GM13977 (cell line): Measurements from ENCODE around the gene RND2.
"Not testable (repeated sequence)": the region's sequence is repeated elsewhere in the genome, so short reads cannot be mapped to it uniquely, and the experiment has no call there.

ENCODE experiments used
- DNase-seq: peaks from one replicate; pipeline ENCODE4 v3.0.0; 2012; ENCODE audit warnings: low spot score
- in situ Hi-C: fragments of 300-500 bp; cut with MboI; formaldehyde crosslinking; loops from one replicate; pipeline ENCODE4 v1.12.0; 2022; ENCODE audit warnings: low sequenced_read_pairs, low pct_unique_long_range_greater_than_20kb, mixed read lengths, inconsistent platforms; ENCODE audit not compliant: unreplicated experiment
- TF ChIP-seq, protein P1 (sequence below): IDR thresholded peaks from 2 replicates; pipeline ENCODE4 v1.5.1; 2012; ENCODE audit warnings: mild to moderate bottlenecking, control low read depth; ENCODE audit not compliant: insufficient read depth; ENCODE audit errors: extremely low read depth, missing control alignments

The RND2 gene

DNA sequence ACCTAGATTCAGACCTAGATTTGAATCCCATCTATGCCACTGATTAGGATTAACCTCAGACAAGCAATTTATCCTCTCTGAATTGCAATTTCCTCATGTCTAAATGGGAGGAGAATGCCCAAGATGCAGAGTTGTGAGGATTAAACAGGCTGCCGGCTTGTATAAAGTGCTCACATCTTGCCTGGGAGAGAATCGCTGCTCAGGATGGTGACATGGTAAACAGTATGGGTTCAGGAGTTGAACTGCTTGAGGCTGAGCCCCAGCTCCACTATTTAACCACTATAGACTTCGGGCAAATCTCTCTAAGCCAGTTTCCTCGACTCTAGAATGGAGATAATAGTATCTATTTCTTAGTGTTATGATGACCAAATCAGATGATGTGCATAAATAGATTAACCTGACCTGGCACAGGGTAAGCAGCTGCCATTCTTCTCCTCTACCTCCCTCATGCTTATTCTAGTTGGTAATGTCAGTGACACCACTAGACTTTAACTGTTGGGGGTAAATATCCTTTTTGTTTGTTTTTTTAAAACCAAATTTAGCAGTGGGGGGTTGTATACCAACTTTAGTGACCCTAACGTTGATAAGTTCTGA is 27.5 kb upstream of the RND2 start:
- in situ Hi-C loops: no loop called here
- DNase-seq: no peak
- TF ChIP-seq, protein P1, sequence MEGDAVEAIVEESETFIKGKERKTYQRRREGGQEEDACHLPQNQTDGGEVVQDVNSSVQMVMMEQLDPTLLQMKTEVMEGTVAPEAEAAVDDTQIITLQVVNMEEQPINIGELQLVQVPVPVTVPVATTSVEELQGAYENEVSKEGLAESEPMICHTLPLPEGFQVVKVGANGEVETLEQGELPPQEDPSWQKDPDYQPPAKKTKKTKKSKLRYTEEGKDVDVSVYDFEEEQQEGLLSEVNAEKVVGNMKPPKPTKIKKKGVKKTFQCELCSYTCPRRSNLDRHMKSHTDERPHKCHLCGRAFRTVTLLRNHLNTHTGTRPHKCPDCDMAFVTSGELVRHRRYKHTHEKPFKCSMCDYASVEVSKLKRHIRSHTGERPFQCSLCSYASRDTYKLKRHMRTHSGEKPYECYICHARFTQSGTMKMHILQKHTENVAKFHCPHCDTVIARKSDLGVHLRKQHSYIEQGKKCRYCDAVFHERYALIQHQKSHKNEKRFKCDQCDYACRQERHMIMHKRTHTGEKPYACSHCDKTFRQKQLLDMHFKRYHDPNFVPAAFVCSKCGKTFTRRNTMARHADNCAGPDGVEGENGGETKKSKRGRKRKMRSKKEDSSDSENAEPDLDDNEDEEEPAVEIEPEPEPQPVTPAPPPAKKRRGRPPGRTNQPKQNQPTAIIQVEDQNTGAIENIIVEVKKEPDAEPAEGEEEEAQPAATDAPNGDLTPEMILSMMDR: no peak

DNA sequence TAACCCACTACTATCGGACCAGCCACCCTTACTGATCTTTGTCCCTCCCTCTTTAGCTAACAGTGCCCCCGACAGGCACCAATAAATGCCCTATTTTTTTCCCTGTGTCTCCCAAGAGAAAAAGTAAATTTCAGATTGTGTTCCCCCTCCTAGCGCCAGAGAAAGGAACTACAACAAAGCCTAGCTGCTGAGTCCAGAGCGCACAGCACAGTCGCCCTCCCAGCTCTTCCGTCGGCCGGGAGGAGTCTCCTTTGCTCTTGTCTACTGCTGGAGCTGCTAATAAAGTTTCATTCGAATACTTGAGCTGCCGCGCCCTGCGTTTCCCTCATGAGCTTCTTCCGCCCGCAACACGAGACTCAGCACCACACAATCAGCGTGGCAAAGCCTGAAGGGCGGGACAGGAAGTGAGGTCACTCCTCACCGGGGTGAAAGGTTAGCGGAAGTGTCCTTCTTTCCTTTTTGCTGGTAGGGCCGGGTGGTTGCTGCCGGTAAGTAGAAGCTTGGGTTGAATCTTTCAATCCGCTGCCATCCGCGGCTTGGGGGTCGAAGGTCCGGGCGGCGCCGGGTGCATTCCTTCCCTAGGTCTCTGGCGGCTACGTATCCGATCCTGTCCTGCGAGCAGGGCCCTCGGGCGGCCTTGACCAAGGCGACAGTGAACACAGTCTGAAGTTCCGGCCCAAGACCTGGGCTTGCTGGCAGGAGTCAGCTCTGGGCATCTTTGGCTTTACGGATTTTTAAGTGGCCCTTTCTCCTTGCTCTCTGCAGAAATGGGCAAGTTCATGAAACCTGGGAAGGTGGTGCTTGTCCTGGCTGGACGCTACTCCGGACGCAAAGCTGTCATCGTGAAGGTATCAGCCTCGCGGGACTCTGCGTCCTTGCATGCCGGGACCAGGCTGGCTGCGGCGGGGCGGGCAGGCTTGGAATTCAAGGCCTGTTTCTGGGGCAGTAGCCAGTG is 26.8 kb upstream of the RND2 start, which contains the start of gene RPL27:
Gene RPL27, plus strand, starts transcription at position 436 of the 955 bp plus-strand sequence. Its CDS starts 332 bp downstream, at position 768.
- TF ChIP-seq, protein P1: peak; percentile 76
- peak; percentile 90 for DNase-seq
- in situ Hi-C loops: no loop called here

DNA sequence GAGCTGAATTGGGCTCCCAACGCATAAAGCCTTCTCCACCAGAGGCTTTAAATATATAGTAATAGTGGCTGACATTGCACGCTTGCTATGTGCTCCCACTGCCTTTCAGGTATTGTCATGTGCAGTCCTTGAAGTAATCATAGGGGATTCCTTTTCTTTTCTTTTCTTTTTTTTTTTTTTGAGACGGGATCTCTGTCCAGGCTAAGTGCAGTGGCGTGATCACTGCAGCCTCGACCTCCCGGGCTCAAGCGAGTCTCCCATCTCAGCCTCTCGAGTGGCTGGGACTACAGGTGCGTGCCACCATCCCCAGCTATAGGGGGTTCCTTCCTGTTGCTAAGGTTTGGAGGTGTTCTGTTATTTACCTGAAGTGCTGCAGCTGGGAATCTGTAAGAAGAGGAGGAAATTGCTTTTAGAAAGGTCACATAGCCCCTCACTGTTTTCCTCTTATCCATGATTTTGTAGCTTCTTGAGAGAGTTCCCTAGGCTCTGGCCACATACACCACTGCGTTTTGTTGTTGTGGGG is 26.0 kb upstream of the RND2 start:
- in situ Hi-C loops: no loop called here
- DNase-seq: no peak
- TF ChIP-seq, protein P1: no peak

DNA sequence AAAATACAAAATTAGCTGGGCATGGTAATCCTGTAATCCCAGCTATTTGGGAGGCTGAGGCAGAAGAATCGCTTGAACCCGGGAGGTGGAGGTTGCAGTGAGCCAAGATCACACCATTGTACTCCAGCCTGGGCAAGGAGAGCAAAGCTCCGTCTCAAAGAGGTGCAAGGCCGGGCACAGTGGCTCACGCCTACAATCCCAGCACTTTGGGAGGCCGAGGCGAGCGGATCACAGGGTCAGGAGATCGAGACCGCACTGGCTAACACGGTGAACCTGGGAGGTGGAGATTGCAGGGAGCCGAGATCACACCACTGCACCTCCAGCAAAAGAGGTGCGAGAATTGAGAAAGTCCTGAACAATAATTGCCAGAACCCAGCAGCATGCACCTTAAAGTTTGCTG is 24.1 kb upstream of the RND2 start:
- in situ Hi-C loops, DNase-seq: not testable (repeated sequence)

DNA sequence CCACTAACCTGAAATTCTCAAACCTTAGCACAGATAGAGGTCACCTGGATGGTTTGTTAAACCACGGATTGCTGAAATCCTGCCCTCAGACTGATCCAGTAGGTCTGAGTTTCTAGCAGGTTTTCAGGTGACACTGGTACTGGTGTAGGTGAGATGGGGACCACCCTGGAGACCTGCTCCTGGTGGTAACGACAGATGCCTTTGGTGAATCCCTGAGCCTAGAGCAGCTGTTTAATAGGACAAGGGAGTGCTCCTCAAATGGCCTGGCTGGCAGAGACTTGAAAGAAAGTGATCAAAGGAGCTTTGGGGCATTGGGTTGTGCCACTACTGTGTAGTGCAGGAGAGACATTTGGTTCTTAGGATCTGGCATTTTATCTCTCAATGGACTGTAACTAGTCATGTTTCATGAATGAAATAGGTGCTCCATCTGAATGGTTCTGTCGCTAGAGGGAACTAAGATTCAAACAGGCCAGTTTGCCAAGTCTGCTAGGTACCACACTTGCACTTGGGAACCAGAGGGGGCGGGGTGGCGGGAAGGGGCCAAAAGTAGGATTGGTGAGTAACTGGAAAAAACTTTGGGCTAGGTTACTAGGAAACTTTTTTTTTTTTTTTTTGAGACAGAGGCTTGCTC is 21.4 kb upstream of the RND2 start:
- TF ChIP-seq, protein P1: no peak
- in situ Hi-C loops: no loop called here
- no peak for DNase-seq

DNA sequence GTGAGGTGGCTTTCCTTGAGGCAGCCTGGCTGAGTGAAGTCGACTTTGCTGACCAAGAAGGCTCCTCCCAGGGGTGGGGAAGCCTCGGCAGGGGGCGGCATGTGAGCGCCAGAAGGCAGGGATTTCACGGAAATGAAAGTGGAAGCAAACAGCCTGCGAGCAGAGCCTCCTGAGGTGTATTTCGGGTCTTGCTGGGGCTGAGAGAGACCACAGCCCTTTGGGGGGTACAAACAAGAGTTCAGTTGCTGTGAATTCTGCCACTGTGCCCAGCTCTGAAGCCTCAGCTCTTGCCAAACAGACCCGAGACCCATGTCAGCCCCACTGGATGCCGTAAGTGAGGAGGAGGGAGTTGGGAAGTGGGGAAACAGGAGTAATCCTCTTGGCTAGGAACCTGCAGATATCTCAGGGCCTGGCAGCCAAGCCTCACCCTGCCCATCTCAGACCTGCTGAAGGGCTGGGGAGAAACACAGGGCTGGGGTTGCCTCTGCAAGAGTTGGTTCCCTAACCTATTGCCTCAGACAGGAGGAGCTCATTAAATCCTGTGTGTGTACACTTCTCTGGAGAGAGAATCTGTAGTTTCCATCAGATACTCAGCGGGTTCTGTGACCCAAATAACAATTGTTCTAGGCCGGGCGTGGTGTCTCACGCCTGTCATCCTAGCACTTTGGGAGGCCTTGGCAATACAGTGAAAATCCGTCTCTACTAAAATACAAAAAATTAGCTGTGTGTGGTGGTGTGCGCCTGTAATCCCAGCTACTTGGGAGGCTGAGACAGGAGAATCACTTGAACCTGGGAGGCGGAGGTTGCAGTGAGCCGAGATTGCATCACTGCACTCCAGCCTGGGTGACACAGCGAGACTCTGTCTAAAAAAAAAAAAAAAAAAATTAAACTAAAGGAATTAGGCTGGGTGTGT is 18.1 kb upstream of the RND2 start, which contains the start of gene IFI35:
Gene IFI35, plus strand, starts transcription at position 146 of the 913 bp plus-strand sequence. Its CDS starts 164 bp downstream, at position 310.
- in situ Hi-C loops: no loop called here
- TF ChIP-seq, protein P1: peak; percentile 59

More for the DNA sequence above, 18.1 kb upstream of the RND2 start, which contains the start of gene IFI35:
- DNase-seq: peak; percentile 81
